IPS-18c (cell line): ENCODE results near the gene ARHGAP26.

Experiments used
- H3K4me3 ChIP-seq: 2 replicates; pipeline ENCODE4 v1.7.0; 2013; ENCODE audit warnings: low read depth, mild to moderate bottlenecking, low read length, moderate library complexity; ENCODE audit not compliant: insufficient read depth
- H3K9me3 ChIP-seq: one replicate; pipeline ENCODE4 v1.6.1; 2013; ENCODE audit warnings: mild to moderate bottlenecking, low read length, moderate library complexity; ENCODE audit not compliant: control insufficient read depth, insufficient read depth

Gene ARHGAP26

DNA sequence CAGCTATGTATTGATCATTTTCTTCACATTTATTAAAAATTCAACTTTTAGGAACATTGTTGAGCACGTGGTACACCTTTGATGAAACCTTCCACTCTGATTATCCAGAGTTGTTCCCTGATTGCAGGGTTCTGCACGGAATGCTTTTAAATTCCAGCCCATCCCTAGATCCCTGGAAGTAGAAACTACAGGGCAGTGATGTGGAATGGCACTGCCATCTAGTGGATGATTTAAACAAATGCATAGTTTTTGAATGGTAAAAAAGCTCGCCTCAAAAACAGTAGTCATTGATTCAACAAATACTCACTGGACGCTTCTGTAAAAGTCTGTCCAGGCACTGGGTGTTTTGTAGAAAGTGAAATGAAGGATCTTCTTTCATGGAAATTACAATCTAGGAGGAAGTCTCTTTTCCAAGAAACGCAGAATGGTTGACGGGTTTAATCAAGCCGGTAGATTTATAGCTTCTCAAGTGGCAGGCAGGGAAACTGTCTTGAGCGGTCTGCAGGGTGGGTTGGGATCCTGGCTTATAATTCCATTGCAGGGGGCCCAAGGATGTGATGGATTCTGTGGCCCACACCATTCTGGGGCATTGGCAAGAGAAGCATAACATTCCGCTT lies 118.4 kb downstream of the ARHGAP26 start:
- Histone ChIP-seq H3K9me3 (no peaks in the 10 kb centered on the region), H3K4me3 (no peak overlapping the region)

DNA sequence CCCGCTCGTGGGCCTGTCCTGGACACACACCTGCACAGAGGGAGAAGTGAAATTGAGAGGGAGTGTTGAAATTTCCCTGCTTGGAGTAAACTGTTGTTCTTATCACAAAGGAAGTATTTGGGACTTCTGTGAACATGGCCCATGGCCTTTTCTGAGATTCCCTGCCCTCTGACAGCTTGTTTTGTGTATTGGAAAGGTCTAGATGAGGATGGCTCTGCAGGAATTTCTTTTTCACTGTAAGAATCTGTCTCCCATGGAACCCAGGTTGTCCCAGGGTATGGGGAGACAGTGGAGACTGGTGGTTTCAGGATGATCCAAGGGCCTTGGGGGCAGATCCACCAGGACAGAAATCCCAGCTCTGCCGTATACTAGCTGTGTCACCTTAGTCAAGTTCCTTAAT lies 121.8 kb downstream of the ARHGAP26 start:
- Histone ChIP-seq H3K4me3 (no peak overlapping the region), H3K9me3 (no peaks in the 10 kb centered on the region)

DNA sequence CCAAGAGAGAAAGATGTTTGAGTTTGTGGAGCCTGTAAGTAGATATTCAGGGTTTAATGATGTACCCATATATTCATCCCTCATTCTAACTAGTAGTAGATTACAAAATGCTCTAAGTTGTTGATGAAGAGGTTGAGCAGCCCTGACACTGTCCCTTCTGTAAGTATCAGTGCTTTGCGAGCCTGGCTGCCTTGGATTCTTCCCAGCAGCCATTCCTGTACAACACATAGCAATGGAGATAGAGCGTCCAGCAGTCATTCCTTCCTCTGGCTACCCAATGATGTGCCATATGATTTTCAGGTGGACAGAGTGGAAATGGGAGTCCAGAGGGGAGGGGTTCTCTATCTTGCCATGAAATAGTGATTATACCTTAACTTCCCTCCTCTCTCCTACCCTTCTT lies 124.1 kb downstream of the ARHGAP26 start:
- Histone ChIP-seq H3K9me3 (no peaks in the 10 kb centered on the region), H3K4me3 (no peak overlapping the region)

DNA sequence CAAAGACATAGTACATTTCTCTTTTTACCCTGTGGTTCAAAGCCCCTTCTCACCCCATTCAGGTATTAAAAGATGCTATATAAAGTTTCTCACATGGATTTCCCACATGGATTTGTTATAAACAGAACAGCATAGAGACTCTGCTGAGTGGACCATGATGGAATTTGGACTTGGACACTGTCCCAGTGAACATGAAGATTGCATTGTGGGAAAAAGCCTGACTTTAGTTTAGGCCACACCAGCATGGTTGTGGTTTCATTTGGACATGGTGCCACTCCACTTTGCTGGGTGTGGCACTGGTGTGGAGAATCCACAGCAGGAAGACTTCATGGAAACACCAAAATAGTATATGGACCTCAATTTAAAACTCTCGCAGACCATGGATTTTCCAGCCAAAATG lies 124.6 kb downstream of the ARHGAP26 start:
- no peak overlapping the region for H3K4me3 ChIP-seq
- no peaks in the 10 kb centered on the region for H3K9me3 ChIP-seq

DNA sequence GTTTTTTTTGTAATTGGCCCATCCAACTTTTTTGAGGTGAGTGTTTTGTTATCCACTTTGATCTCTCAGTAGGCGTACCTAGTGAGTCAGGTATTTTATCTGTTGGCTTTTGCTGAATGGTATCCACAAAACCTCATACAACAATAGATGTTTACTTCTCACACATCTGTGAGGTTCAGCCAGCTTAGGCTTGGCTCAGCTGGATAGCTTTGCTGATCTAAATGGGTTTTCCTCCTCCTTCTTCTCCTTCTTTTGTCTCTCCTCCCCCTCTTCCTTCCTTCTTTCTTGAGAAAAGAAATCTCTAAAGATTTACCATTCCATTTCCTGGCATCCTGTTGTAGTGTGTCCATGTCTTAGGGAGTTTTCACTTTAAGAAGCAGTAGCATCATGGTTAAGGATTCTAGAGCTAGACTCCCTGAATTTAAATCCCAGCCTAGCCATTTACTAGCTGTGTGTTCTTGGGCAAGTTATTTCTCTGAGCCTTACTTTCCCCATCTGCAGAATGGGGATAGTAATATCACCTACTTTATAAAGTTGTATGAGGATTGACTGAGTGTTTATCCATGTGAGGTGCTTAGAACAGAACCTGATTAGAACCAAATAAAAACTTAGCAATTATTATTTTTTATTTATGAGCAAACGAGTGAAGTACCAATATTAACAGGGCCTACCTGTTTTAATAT lies 126.3 kb downstream of the ARHGAP26 start:
- no peaks in the 10 kb centered on the region for H3K9me3 ChIP-seq
- H3K4me3 ChIP-seq, result no peak overlapping the region

DNA sequence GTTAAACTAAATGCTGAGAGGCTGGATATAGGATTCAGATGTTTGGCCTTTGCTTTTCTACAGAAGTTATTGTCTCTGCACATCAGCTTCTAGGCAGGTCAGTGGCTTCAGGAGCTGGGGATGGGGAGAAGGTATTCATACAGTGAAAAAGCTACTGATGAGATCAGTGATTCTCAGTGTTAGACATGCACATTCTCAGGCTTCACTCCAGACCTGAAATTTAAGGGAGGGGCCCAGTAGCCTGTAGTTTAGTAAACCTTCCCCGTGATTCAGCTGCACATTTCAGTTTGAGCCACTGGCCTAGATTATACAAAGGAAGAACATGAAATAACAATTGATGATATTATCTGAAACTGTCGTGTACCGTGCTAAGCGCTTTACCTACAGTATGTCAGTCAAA lies 127.2 kb downstream of the ARHGAP26 start:
- H3K4me3 ChIP-seq, result no peak overlapping the region
- H3K9me3 ChIP-seq, result no peaks in the 10 kb centered on the region

DNA sequence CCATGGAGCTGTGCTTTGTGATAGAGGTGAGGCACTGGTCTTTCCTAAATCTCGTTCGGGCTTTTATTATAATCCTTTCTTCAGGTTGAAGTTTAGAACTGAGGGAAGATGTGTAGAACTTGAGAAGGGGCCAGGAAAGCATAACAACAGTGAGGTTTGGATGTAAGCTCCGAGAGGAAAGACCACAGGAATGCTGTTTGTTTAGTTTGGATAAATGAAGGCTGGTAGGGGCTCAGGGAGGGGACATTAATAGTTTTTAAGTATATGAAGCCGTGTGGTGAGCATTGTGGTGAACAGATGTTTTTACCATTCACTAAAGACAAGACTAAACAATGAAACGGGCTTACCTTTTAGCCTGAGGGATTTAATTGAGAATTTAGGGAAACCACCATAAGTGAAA lies 130.8 kb downstream of the ARHGAP26 start:
- no peak overlapping the region for H3K4me3 ChIP-seq
- no peaks in the 10 kb centered on the region for H3K9me3 ChIP-seq

DNA sequence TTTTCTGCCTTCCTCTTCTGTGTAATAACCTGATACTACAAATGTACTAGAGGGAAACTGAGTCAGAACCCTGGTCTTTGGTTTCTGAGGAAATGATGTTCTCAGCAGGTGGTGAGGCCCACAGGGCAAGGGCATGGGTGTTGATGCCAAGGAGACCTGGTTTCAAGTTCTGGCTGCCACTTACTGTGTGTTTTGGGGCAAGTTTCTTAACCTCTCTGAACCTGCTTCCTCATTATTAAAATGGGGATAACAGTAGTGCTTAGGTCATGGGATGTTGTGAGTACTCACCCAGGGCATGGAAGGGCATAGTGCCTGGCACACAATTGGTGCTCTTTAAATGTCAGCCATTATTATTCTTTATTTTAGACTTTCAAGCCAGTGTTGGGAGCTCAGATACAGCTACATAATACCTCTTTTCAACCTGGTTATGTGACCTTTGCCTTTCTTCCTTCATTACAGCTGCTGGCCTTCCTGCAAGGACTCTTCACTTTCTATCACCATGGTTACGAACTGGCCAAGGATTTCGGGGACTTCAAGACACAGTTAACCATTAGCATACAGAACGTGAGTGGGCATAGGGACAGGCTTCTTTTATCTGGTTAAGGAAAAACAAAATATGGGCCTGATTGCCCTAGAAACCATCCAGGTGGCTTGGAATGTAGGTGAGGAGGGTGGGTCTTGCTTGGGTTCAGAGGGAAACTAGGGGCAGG lies 131.5 kb downstream of the ARHGAP26 start:
- H3K4me3 ChIP-seq, result no peak overlapping the region

DNA sequence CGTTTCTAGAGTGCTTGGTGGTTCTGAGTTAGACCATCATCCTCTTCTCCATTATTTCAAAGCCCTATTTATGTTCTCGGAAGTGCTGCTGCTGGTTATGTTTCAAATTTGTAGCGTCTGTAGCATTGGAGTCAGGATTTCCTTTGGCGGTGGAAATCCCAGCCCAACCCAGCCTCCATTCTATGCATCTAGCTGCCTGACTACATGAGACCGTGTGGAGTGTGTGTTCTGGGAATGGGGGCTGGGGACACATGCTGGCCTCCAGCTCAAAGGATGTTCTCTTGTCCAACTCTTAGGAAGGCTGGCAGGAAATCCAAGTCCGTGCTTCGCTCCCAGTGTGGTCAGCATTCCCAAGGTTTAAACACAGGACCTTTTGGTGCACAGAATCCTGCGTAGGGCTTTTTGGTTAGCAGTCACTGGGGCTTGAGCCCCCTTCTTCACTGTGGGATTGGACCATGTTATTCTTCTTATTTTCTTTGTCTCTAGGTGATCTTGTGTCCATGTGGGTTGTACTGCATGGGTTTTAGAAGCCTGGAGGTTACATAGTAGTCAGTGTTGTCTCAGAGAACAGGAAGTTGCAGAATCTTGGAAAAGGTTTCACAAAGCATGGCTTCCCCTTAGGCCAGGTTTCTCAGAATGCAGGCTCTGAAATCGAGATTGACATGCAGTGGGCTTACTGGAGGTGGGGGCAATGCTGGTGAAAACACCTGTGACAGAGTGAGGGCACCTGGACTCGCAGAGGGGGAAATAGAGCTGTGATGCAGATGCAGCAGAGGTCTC lies 132.2 kb downstream of the ARHGAP26 start:
- Histone ChIP-seq H3K4me3 (no peak overlapping the region), H3K9me3 (no peaks in the 10 kb centered on the region)

More for the DNA sequence above, 131.5 kb downstream of the ARHGAP26 start:
- H3K9me3 ChIP-seq, result no peaks in the 10 kb centered on the region

DNA sequence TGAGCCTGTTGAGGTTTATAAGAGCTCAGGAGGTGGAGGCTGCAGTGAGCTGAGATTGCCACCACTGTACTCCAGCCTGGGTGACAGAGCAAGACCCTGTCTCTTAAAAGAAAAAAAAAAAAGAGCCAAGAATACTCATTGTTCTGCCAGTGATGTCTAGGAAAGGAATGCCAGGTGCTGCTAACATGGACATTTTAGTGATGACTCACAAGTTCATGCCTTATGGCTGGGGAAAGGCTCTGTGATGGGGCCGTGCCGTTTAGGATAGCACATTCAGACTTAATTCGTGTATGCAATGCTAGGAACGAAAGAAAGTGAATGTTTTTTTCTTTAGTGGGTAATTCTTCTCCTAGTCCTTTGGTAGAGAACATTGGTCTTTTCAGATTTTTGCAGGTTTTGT lies 134.2 kb downstream of the ARHGAP26 start:
- no peak overlapping the region for H3K4me3 ChIP-seq
- no peaks in the 10 kb centered on the region for H3K9me3 ChIP-seq

DNA sequence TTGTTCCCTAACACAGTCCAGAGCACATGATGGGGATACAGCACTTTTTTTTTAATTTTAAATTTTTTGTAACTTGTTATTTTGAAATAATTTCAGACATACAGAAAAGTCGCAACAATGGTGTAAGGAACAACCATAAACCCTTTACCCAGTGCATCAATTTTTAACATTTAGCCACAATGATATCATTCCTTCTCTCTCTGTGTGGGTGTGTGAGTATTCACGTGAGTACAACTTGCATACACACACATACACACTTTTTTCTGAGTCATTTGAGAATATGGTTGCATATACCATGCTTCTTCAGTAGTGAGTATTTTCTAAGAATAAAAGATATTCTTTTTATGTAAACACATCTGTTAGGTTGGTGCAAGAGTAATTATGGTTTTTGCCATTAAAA lies 135.2 kb downstream of the ARHGAP26 start:
- no peak overlapping the region for H3K4me3 ChIP-seq
- no peaks in the 10 kb centered on the region for H3K9me3 ChIP-seq

DNA sequence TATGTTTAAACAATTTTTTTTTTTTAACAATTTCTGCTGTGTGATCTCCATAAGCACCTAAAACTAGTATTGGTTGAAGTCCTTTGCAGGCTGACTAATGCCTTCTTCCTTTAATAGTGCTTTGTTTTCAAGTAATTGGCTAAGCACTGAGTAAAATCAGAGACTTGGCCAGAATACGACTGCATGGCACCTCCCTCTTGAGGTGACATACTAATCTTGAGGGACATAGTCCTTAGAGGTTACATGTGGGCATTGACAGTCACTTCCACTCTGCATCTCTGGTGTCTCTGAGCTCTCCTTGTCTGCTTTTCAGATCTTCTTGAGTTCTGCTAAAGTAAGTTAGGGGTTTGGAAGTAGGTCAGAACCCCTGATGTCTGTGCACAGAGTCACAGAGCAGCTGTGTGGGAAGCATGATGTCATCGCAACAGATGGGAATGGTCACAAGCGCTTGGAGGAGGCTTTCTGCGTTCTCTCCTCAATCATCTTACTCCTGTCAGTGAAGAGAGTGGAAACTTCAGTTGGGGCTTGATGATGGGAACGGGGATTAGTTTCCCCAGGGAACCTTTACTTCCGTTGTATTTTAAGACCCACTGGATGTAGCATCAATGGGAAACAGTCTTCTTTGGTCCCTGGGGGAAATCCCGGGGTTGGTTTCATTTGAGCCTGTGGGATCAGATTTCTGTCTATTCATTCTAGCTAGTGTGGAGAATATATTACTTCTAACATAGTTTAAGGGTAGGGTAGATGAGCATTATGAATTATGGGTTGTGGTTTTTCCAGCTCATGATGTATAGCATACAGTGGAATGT lies 136.9 kb downstream of the ARHGAP26 start:
- Histone ChIP-seq H3K4me3 (no peak overlapping the region), H3K9me3 (no peaks in the 10 kb centered on the region)

DNA sequence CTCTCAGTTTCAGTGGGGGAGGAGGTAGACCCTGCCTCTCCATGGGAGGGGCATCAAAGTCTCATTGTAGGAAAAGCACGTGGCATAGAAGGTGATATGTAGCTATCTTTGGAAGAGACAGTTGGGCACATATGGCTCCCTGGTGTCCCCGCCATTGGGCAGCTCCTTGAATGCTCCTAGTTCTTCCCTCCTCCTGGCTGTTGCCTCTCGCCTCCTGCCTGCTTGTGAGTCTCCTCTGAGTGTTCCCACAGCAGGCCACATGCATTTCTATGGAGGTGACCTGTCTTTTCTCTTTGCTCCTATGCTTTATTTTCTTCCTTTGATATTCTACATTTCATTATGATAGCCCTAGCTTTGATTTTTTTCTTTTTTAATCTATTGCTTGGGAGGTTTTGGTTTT lies 138.5 kb downstream of the ARHGAP26 start:
- Histone ChIP-seq H3K9me3 (no peaks in the 10 kb centered on the region), H3K4me3 (no peak overlapping the region)

DNA sequence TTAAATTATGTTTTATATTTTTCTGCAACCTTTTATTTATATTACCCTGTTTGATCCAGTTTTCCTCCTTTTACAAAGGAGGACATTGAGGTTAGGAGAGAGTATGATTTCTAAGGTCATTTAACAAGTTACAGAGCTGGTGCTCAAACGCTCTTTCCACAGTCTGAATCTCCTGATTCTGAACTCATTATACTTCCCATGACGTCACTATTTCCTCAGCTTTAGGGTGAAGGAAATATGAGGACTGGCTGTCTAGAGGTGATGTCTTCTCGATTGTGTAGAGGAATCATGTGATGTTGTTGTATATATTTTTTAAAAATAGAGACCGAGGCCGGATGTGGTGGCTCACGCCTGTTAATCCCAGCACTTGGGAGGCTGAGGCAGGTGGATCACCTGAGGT lies 140.0 kb downstream of the ARHGAP26 start:
- Histone ChIP-seq H3K4me3 (no peak overlapping the region), H3K9me3 (no peaks in the 10 kb centered on the region)

DNA sequence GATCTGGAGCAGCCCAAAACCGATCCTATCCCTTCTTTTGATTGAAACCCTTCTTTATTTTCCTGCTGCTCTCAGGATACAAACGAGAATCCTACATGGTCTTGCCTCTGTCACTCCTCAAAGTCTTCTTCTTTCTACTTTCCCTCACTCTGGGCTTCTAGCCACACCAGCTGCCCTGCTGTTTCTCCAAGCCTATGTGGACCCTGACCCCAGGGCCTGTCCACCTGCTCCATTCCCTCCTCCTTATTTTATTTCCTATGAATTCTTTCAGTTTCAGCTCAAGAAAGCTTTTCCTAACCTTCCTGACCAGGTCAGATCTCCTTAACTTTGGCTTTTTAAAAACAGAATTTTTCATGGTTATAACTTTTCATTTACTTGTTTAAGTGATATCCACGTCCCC lies 141.0 kb downstream of the ARHGAP26 start:
- no peaks in the 10 kb centered on the region for H3K9me3 ChIP-seq
- no peak overlapping the region for H3K4me3 ChIP-seq

DNA sequence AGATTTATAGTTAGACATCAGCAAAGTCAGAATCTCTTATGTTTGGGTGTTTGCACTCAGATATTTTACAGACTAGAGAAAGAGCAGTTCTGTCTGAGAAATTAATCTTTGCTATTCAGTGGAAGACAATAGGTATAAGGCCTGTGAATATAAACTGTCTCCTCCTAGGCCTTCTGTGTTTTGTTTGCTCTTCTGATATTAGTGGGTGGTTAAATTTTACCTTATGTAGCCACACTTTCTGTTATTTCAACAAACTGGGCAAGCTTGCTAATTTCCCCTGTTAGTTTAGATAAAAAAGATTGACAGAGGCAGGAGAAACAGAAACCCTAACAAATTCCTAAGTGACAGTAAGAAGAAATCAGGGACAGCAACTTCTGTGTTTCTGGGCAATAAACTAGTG lies 141.6 kb downstream of the ARHGAP26 start:
- no peaks in the 10 kb centered on the region for H3K9me3 ChIP-seq
- no peak overlapping the region for H3K4me3 ChIP-seq

DNA sequence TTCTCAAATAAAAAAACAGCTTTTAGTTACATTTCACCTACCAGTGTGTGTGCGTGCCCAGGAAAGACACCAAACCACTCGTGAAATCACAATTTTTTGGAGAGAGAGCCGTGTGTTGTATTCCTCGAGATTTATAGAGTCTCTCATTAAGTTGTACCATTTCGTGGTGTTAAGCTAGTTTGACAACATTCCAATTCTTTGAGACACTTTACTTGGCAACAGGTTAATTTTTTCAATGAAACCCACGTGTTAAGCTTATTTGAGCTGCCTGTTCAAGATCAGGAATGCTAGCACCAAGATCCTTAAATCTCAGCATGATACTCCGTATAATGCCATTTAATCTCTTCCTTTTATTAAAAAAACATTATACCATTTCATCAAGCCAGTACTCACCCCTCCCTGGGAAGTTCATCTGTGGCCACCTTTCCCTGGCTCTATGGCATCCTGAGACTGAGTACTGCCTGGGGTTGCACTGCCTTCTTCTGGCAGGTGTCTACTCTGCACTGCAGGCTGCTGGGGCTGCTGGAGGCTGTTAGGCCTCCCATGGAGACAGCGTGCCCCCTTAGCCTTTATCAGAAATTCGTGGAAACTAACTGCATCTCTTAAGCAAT lies 143.7 kb downstream of the ARHGAP26 start:
- Histone ChIP-seq H3K4me3 (no peak overlapping the region), H3K9me3 (no peaks in the 10 kb centered on the region)
